SH-SY5Y (cell line): ENCODE results near the gene GTF2A1L.

Experiments
- GATA2 ChIP-seq: IDR thresholded peaks from 2 replicates; pipeline ENCODE4 v1.6.1; 2011; ENCODE audit warnings: mild to moderate bottlenecking, low read depth, low read length
- GATA3 ChIP-seq: IDR thresholded peaks from 2 replicates; pipeline ENCODE4 v1.6.1; 2011; ENCODE audit warnings: low read depth, mild to moderate bottlenecking, low read length, moderate library complexity

The GTF2A1L gene

GRCh38 chr2:48617618-48618017 lies at the start of gene GTF2A1L:
GTF2A1L (plus strand) TSS chr2:48617856; CDS start chr2:48617875, 19 bp downstream.
- TF ChIP-seq GATA3 (no peak), GATA2 (no peak)

- TF ChIP-seq GATA2 = no peak
- no peak for TF ChIP-seq GATA3
Measured at GRCh38 chr2:48568547-48568946, 49.1 kb upstream of the GTF2A1L start.

- no peak for TF ChIP-seq GATA2
Measured at GRCh38 chr2:48569433-48569832, 48.2 kb upstream of the GTF2A1L start.

- TF ChIP-seq GATA2 (no peak), GATA3 (no peak)
Measured at GRCh38 chr2:48572816-48573215, 44.8 kb upstream of the GTF2A1L start.

GRCh38 chr2:48574353-48575287 lies 43.0 kb upstream of the GTF2A1L start:
- no peak for TF ChIP-seq GATA3

GRCh38 chr2:48578313-48578712 lies 39.3 kb upstream of the GTF2A1L start:
- TF ChIP-seq GATA2 = no peak
- TF ChIP-seq GATA3 = no peak

- TF ChIP-seq GATA2 (no peak), GATA3 (no peak)
Measured at GRCh38 chr2:48583961-48584360, 33.7 kb upstream of the GTF2A1L start.

- TF ChIP-seq GATA2 (no peak), GATA3 (no peak)
Measured at GRCh38 chr2:48584551-48584950, 33.1 kb upstream of the GTF2A1L start.

GRCh38 chr2:48586433-48586832 lies 31.2 kb upstream of the GTF2A1L start:
- TF ChIP-seq GATA3 = no peak
- no peak for TF ChIP-seq GATA2

- TF ChIP-seq GATA2 (no peak), GATA3 (no peak)
Measured at GRCh38 chr2:48587560-48587959, 30.1 kb upstream of the GTF2A1L start.

GRCh38 chr2:48587961-48588360 lies 29.7 kb upstream of the GTF2A1L start:
- TF ChIP-seq GATA2 (no peak), GATA3 (no peak)

- TF ChIP-seq GATA2 (no peak), GATA3 (no peak)
Measured at GRCh38 chr2:48588745-48589144, 28.9 kb upstream of the GTF2A1L start.

- no peak for TF ChIP-seq GATA2
- no peak for TF ChIP-seq GATA3
Measured at GRCh38 chr2:48589170-48589767, 28.4 kb upstream of the GTF2A1L start.

- TF ChIP-seq GATA2 = no peak
- no peak for TF ChIP-seq GATA3
Measured at GRCh38 chr2:48590017-48590416, 27.6 kb upstream of the GTF2A1L start.

GRCh38 chr2:48592067-48592466 lies 25.6 kb upstream of the GTF2A1L start:
- no peak for TF ChIP-seq GATA3
- TF ChIP-seq GATA2 = no peak

GRCh38 chr2:48597492-48597891 lies 20.2 kb upstream of the GTF2A1L start:
- TF ChIP-seq GATA2 (no peak), GATA3 (no peak)

- TF ChIP-seq GATA3 (no peak), GATA2 (no peak)
Measured at GRCh38 chr2:48600204-48600813, 17.3 kb upstream of the GTF2A1L start.
